HG03196 (cell line): Measurements from ENCODE around the gene PBXIP1.
A peak's percentile ranks its signal among the peaks of the same experiment; 100 is the strongest.
"Not testable (repeated sequence)": the region's sequence is repeated elsewhere in the genome, so short reads cannot be mapped to it uniquely, and the experiment has no call there.

Source experiments
- ATAC-seq: cut with Tn5 transposase; IDR thresholded peaks from one replicate; pipeline ENCODE4 v1.9.1; 2021; ENCODE audit not compliant: unreplicated experiment

PBXIP1 gene

GRCh38 chr1:154995301-154995983 is 39.5 kb upstream of the PBXIP1 start:
- not testable (repeated sequence) for ATAC-seq

- no peak for ATAC-seq
Observed at GRCh38 chr1:154994591-154994990, 38.7 kb upstream of the PBXIP1 start.

GRCh38 chr1:154994269-154994587 is 38.3 kb upstream of the PBXIP1 start:
- no peak for ATAC-seq

- no peak for ATAC-seq
Observed at GRCh38 chr1:154993572-154994268, 37.8 kb upstream of the PBXIP1 start, which contains the start of gene LENEP. Gene LENEP (plus strand): TSS chr1:154993586. CDS start chr1:154993608, 22 bp downstream.

- no peak for ATAC-seq
Observed at GRCh38 chr1:154992721-154993571, 37.0 kb upstream of the PBXIP1 start.

GRCh38 chr1:154990276-154990675 is 34.4 kb upstream of the PBXIP1 start:
- no peak for ATAC-seq

GRCh38 chr1:154989195-154989860 is 33.4 kb upstream of the PBXIP1 start:
- no peak for ATAC-seq

GRCh38 chr1:154988058-154988954 is 32.4 kb upstream of the PBXIP1 start:
- no peak for ATAC-seq

GRCh38 chr1:154987326-154987725 is 31.4 kb upstream of the PBXIP1 start:
- ATAC-seq, result no peak

GRCh38 chr1:154986736-154987135 is 30.8 kb upstream of the PBXIP1 start:
- ATAC-seq, result not testable (repeated sequence)

- no peak for ATAC-seq
Observed at GRCh38 chr1:154983776-154984466, 28.0 kb upstream of the PBXIP1 start.

- ATAC-seq, result peak; percentile 94
Observed at GRCh38 chr1:154982897-154983648, 27.2 kb upstream of the PBXIP1 start, which contains the start of gene FLAD1. Gene FLAD1 (plus strand): TSS chr1:154983344. CDS start chr1:154983695, 351 bp downstream.

- ATAC-seq, result no peak
Observed at GRCh38 chr1:154982341-154982740, 26.4 kb upstream of the PBXIP1 start.

- ATAC-seq, result no peak
Observed at GRCh38 chr1:154978360-154978759, 22.5 kb upstream of the PBXIP1 start.

- not testable (repeated sequence) for ATAC-seq
Observed at GRCh38 chr1:154977762-154978161, 21.9 kb upstream of the PBXIP1 start.

- ATAC-seq, result no peak
Observed at GRCh38 chr1:154975409-154976059, 19.6 kb upstream of the PBXIP1 start.

- peak; percentile 46 for ATAC-seq
Observed at GRCh38 chr1:154974808-154975408, 19.0 kb upstream of the PBXIP1 start.
